ENCODE data around the gene ADH1B. TPM values are rescaled to one million over a fixed set of nuclear protein-coding genes. Genes with fewer than 3 reads are reported as not detected.

Gene ADH1B
- total and polyA plus RNA-seq, 3 donors from 2014 or later: 6.4 to 24.6 (median 9.4) TPM

GRCh38 chr4:99275050-99275449 is 46.2 kb downstream of the ADH1B start:
- DNase-seq: no peak
- no peaks in the 10 kb centered on the region for H3K4me1 ChIP-seq
- no peaks in the 10 kb centered on the region for H3K27me3 ChIP-seq
- no peaks in the 10 kb centered on the region for H3K9me3 ChIP-seq
- no peaks in the 10 kb centered on the region for H3K36me3 ChIP-seq (ENCODE audit: low read depth, missing control alignments)
- H3K4me3 ChIP-seq: no peak overlapping the region
- TF ChIP-seq CTCF (IDR thresholded peaks at IDR 0.05) (no peak), POLR2A (IDR thresholded peaks at IDR 0.05) (no peak)
- intact Hi-C loops (cut with DNase I; ENCODE audit: low total_unique reads): no loop called here
- 81 to 93% methylated on average over 5 of the region's 5 CpGs for WGBS, 2 donors
- H3K27ac ChIP-seq: no peak overlapping the region

GRCh38 chr4:99273704-99274103 is 47.5 kb downstream of the ADH1B start:
- H3K27me3 ChIP-seq: no peaks in the 10 kb centered on the region
- no peaks in the 10 kb centered on the region for H3K36me3 ChIP-seq (ENCODE audit: low read depth, missing control alignments)
- H3K9me3 ChIP-seq: no peaks in the 10 kb centered on the region
- DNase-seq: no peak
- 66 to 73% methylated on average over 2 of the region's 2 CpGs for WGBS, 2 donors
- no peak overlapping the region for H3K27ac ChIP-seq
- TF ChIP-seq CTCF (IDR thresholded peaks at IDR 0.05) (no peak), POLR2A (IDR thresholded peaks at IDR 0.05) (no peak)
- intact Hi-C loops (cut with DNase I; ENCODE audit: low total_unique reads): no loop called here
- H3K4me1 ChIP-seq: no peaks in the 10 kb centered on the region
- H3K4me3 ChIP-seq: no peak overlapping the region

GRCh38 chr4:99264927-99265326 is 56.3 kb downstream of the ADH1B start:
- Histone ChIP-seq H3K4me1 (no peaks in the 10 kb centered on the region), H3K27ac (no peak overlapping the region), H3K36me3 (ENCODE audit: low read depth, missing control alignments) (no peaks in the 10 kb centered on the region), H3K4me3 (no peak overlapping the region), H3K27me3 (no peaks in the 10 kb centered on the region), H3K9me3 (no peaks in the 10 kb centered on the region)
- intact Hi-C loops (cut with DNase I; ENCODE audit: low total_unique reads): no loop called here
- TF ChIP-seq POLR2A (IDR thresholded peaks at IDR 0.05): no peak
- no peak for TF ChIP-seq CTCF (IDR thresholded peaks at IDR 0.05)
- no peak for DNase-seq

Other genes starting within 250 kb of the ADH1B start
- gene ADH5, start 232.6 kb downstream of the ADH1B start, total RNA-seq: 100 to 1,000 TPM; 111 to 122 TPM
- gene ADH5, start 232.6 kb downstream of the ADH1B start, polyA plus RNA-seq (ENCODE audit: insufficient read depth, low read depth, low replicate concordance): 119 TPM
- gene ADH4, start 177.1 kb downstream of the ADH1B start, total RNA-seq: not detected
- gene ADH4, start 177.1 kb downstream of the ADH1B start, polyA plus RNA-seq (ENCODE audit: insufficient read depth, low read depth, low replicate concordance): 0.86 TPM
- gene ADH6, start 102.2 kb downstream of the ADH1B start, total RNA-seq: under 1 TPM; 0.16 to 0.62 TPM
- 0.42 TPM for gene ADH6, start 102.2 kb downstream of the ADH1B start, polyA plus RNA-seq (ENCODE audit: insufficient read depth, low read depth, low replicate concordance)
- under 1 TPM in 1 of 2 donors, not detected in 1; 0.31 TPM for gene ADH1A, start 30.4 kb downstream of the ADH1B start, total RNA-seq
- 0.84 TPM for gene ADH1A, start 30.4 kb downstream of the ADH1B start, polyA plus RNA-seq (ENCODE audit: insufficient read depth, low read depth, low replicate concordance)
- gene ADH1C, start 31.3 kb upstream of the ADH1B start, total RNA-seq: 1 to 10 TPM in 1 of 2 donors, under 1 TPM in 1; 0.43 to 2.4 TPM
- gene ADH1C, start 31.3 kb upstream of the ADH1B start, polyA plus RNA-seq (ENCODE audit: insufficient read depth, low read depth, low replicate concordance): 2.6 TPM
- gene ADH7, start 113.9 kb upstream of the ADH1B start, total RNA-seq: not detected
- gene ADH7, start 113.9 kb upstream of the ADH1B start, polyA plus RNA-seq (ENCODE audit: insufficient read depth, low read depth, low replicate concordance): not detected
- gene C4orf17, start 189.6 kb upstream of the ADH1B start, total RNA-seq: 10 to 100 TPM; 10.9 to 18.9 TPM
- gene C4orf17, start 189.6 kb upstream of the ADH1B start, polyA plus RNA-seq (ENCODE audit: insufficient read depth, low read depth, low replicate concordance): 51.2 TPM
- gene TRMT10A, start 242.6 kb upstream of the ADH1B start, total RNA-seq: 10 to 100 TPM; 13.1 to 21.4 TPM
- gene TRMT10A, start 242.6 kb upstream of the ADH1B start, polyA plus RNA-seq (ENCODE audit: insufficient read depth, low read depth, low replicate concordance): 16.1 TPM

Measured in testis (tissue), 3 donors.